Left ventricle myocardium inferior (tissue), 1 donor: Measurements from ENCODE around the gene PTPRM. TPM values are rescaled to one million over a fixed set of nuclear protein-coding genes. Genes with fewer than 3 reads are reported as not detected.

Experiments
- DNase-seq: peaks from one replicate; pipeline ENCODE4 v3.0.0-alpha.2; 2020
- H3K27ac ChIP-seq: fragments of 200-600 bp; replicated peaks from 2 replicates; pipeline ENCODE4 v1.8.0; 2021
- H3K27me3 ChIP-seq: fragments of 200-600 bp; 2 replicates; pipeline ENCODE4 v1.8.0; 2021; ENCODE audit warnings: low read depth
- H3K36me3 ChIP-seq: fragments of 200-600 bp; 2 replicates; pipeline ENCODE4 v1.8.0; 2021
- H3K4me1 ChIP-seq: fragments of 200-600 bp; 2 replicates; pipeline ENCODE4 v1.8.0; 2021
- H3K4me3 ChIP-seq: fragments of 200-600 bp; 2 replicates; pipeline ENCODE4 v1.8.0; 2021; ENCODE audit warnings: mild to moderate bottlenecking, moderate library complexity
- H3K9me3 ChIP-seq: fragments of 200-600 bp; replicated peaks from 2 replicates; pipeline ENCODE4 v1.8.0; 2021
- intact Hi-C: fragments of 100-400 bp; cut with micrococcal nuclease; formaldehyde crosslinking; loops from one replicate; pipeline ENCODE4 v1.11.0; 2022
- total RNA-seq: library from RNA; stranded (reverse); fragmentation: NEBNext Ultra II Directional; extraction: Animal tissue kit (Norgen Biotek cat#: 25700); gene quantifications from one replicate; pipeline ENCODE4 v1.2.1, GENCODE V29; 2021
- TF ChIP-seq, protein P1 (sequence below): fragments of 200-600 bp; IDR thresholded peaks from 2 replicates; pipeline ENCODE4 v1.8.0; 2021; ENCODE audit warnings: antibody characterized with exemption, mild to moderate bottlenecking, borderline replicate concordance
- donor health status: DM: no; HTN: yes; CAD: no; lungs with severe emphysema.

Gene PTPRM
- total RNA-seq, 1 donor from 2014 or later, result 132 TPM

DNA sequence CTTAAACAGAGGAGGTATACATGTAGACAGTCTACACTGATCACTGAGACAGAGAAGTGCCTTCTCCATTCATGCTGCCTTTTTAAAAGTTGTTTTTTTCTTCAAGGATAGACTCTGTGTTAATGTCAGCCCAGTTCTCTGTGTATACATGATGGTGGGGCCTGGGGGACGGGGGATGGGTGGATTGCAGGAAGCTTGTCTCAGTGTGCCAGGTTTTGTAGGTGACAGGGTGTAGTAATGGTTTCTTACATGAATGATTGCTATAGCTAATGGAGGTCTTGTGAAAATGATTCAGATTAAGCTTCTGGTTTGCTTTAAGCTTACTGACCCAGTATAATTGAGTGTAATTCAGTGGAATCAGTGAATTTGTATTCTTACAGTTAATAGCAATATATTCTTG, 423.6 kb downstream of the PTPRM start:
- H3K9me3 ChIP-seq, result peaks cover 12% of the 10 kb centered on the region
- peaks cover 14% of the 10 kb centered on the region for H3K4me1 ChIP-seq
- no peak for DNase-seq
- H3K27ac ChIP-seq, result no peak overlapping the region
- no peak overlapping the region for H3K4me3 ChIP-seq
- no peaks in the 10 kb centered on the region for H3K36me3 ChIP-seq
- intact Hi-C loops, result no loop called here
- no peaks in the 10 kb centered on the region for H3K27me3 ChIP-seq
- TF ChIP-seq, protein P1, sequence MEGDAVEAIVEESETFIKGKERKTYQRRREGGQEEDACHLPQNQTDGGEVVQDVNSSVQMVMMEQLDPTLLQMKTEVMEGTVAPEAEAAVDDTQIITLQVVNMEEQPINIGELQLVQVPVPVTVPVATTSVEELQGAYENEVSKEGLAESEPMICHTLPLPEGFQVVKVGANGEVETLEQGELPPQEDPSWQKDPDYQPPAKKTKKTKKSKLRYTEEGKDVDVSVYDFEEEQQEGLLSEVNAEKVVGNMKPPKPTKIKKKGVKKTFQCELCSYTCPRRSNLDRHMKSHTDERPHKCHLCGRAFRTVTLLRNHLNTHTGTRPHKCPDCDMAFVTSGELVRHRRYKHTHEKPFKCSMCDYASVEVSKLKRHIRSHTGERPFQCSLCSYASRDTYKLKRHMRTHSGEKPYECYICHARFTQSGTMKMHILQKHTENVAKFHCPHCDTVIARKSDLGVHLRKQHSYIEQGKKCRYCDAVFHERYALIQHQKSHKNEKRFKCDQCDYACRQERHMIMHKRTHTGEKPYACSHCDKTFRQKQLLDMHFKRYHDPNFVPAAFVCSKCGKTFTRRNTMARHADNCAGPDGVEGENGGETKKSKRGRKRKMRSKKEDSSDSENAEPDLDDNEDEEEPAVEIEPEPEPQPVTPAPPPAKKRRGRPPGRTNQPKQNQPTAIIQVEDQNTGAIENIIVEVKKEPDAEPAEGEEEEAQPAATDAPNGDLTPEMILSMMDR, result no peak

DNA sequence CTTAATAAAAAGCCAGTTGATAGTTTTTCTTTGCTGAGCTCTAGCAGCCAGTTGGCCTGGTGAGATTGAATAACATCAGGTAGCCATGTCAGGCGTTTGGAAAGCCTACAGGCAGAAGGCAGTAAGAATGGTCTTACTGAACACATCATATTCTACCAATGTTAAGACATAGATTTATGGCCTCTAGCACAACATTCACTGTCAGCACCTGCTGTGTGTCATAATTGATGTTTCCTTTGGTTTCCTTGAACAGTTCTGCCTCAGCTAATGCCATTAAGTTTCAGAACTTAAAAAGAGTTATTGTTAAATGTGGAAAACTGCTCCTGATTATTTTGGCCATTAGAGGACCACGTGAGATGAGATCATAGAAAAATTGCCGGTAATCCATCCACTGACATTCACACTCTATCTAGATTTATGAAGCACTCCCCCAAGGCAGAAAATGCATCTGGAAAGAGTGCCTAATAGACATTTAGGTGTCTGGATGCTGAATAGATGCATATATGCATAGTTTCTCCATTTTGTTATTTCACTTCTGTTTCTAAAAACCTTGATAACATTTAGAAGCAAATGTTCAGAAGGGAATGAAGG, 434.7 kb downstream of the PTPRM start:
- Histone ChIP-seq H3K4me1 (peaks cover 53% of the 10 kb centered on the region), H3K4me3 (no peak overlapping the region), H3K27ac (no peak overlapping the region), H3K9me3 (no peaks in the 10 kb centered on the region), H3K36me3 (no peaks in the 10 kb centered on the region), H3K27me3 (no peaks in the 10 kb centered on the region)
- DNase-seq, result no peak
- intact Hi-C loops, result no loop called here
- TF ChIP-seq, protein P1, result no peak

DNA sequence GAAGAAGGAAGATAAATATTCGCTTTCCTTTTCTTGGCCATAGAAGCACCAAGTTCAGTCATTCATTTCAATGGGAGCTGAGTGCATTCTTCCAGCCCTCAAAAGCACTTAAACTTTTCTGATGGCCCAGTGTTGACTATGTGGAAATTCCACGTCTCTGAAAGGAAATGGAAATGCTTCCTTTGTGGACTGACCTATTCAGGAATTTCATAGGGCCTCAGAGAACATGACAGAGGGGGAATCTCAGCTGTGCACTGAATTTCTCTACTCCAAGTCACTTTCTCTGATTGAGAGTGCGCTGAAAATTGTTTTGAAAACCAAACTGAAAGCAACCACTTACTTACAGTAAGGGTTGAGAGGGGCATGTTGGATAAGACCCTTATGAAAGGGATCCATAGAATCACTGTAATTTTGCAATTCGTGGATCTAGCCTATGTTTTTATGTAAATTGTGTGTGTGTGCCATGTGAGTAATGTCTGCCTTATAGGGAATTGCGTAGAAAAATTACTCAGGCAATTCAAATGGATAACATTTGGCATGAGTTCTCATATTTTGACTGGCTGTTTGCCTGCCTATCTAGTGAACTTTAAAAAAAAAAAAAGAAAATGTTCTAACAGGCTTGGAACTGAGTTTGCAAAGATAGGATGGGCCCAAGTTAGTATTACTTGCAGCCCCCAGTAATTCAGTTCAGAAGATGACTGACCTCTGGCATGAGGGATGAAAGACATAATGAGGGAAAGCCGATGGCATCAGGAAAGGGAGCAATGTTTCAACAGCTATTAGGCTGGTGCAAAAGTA, 437.0 kb downstream of the PTPRM start:
- TF ChIP-seq, protein P1, result no peak
- Histone ChIP-seq H3K4me3 (no peak overlapping the region), H3K27ac (peak overlapping the region; percentile 46), H3K36me3 (no peaks in the 10 kb centered on the region), H3K27me3 (no peaks in the 10 kb centered on the region), H3K4me1 (peaks cover 62% of the 10 kb centered on the region), H3K9me3 (no peaks in the 10 kb centered on the region)
- intact Hi-C loops, result no loop called here
- DNase-seq, result no peak

DNA sequence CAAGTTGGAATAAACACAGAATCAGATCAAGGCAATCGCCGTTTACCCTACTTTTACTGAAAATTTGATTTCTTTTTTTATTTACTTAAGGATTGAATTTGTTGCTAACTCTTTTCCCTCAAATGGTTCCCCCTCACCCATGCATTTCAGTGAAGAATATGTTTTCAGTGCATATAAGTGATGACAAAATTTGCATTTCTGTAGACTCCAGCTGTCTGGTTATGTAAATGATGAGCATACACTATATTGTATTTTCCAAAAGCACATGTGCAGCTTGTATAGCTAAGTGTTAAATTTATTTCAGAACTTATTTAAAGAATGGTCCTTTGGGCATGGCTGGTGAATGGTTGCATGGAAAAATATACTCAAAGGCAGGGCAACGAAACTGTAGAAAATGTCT, 437.7 kb downstream of the PTPRM start:
- Histone ChIP-seq H3K9me3 (no peaks in the 10 kb centered on the region), H3K36me3 (no peaks in the 10 kb centered on the region), H3K27me3 (no peaks in the 10 kb centered on the region), H3K4me1 (peaks cover 62% of the 10 kb centered on the region), H3K4me3 (no peak overlapping the region), H3K27ac (peak overlapping the region; percentile 46)
- intact Hi-C loops, result no loop called here
- no peak for DNase-seq
- TF ChIP-seq, protein P1, result no peak

DNA sequence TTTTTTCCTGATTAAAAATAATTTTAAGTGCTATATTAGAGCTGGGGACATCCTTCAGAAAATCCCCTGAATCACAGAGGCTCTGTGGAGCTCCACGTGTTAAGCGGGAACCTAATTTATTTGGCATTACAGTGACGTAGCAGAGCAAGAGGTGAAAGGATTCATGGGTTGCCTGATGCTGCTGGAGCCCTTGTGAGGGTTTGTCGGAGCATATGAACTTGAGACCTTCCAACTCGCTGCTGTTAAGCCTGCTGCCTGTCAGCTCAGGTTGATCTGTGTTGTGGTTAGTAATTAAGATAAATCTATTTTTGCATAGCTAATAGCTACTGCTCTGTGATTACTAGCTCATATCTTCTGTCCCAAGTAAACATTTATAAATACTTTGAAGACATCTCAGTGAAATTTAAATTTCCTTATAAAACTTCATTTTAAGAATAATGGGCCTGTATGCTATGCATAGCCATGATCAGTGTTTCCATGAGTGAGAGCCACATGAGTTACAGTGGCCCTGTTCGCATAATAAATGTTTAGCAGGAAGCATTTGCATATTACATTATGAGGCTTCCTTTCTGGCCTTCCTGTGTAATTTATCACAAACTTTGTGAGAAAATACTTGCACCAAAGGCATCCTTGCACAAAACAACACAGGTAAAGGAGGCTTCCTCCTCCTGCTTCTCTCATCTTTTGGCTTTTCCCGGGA, 438.9 kb downstream of the PTPRM start:
- Histone ChIP-seq H3K4me3 (no peak overlapping the region), H3K36me3 (no peaks in the 10 kb centered on the region), H3K27me3 (no peaks in the 10 kb centered on the region), H3K4me1 (peaks cover 55% of the 10 kb centered on the region), H3K9me3 (no peaks in the 10 kb centered on the region), H3K27ac (no peak overlapping the region)
- TF ChIP-seq, protein P1, result no peak
- DNase-seq, result no peak
- intact Hi-C loops, result no loop called here
